ENCODE results near the gene TNNI2. TPM values are rescaled to one million over a fixed set of nuclear protein-coding genes. Genes with fewer than 3 reads are reported as not detected.
"Not testable (repeated sequence)": the region's sequence is repeated elsewhere in the genome, so short reads cannot be mapped to it uniquely, and the experiment has no call there.

Gene TNNI2
- total RNA-seq (4.5 TPM), polyA plus RNA-seq (13.4 TPM)
- long read RNA-seq, donor 1, result 0 reads
- long read RNA-seq, donor 2, result 0 reads
- long read RNA-seq, donor 3, partial matches to known transcripts, result 0 of 1 reads
- long read RNA-seq, donor 3, other reads (novel, unspliced or antisense), result 0 of 1 reads
- long read RNA-seq, donor 4, result 0 reads
- long read RNA-seq, donor 5, partial matches to known transcripts, result 0 of 1 reads
- long read RNA-seq, donor 5, other reads (novel, unspliced or antisense), result 0 of 1 reads
- long read RNA-seq, donor 6, result 0 reads
- long read RNA-seq, donor 7, result 0 reads
- long read RNA-seq, donor 8, result 0 reads
- long read RNA-seq, donor 9, result 0 reads
- long read RNA-seq, donor 10, result 0 reads

- Histone ChIP-seq H3K36me3 (ENCODE audit: control insufficient read depth in 2 of 2, insufficient read depth in 2 of 2, low read length in 1 of 2) (no peaks in the 10 kb centered on the region), H3K27me3 (ENCODE audit: control insufficient read depth in 2 of 2, insufficient read depth in 1 of 2, low read length in 1 of 2) (peaks cover 0 to 18% of the 10 kb centered on the region in 2 donors), H3K4me1 (ENCODE audit: control insufficient read depth in 2 of 2, insufficient read depth in 2 of 2, low read length in 2 of 2) (peaks cover 0 to 34% of the 10 kb centered on the region in 2 donors), H3K27ac (ENCODE audit: low read depth in 1 of 2, low read length in 1 of 2) (peak within 1 kb of the TSS in 1 of 2 donors; percentile 37), H3K9me3 (ENCODE audit: control insufficient read depth in 2 of 2, insufficient read depth in 1 of 2, low read length in 1 of 2) (peaks cover 0 to 1% of the 10 kb centered on the region in 2 donors), H3K4me3 (ENCODE audit: low read length in 2 of 2) (no peak within 1 kb of the TSS)
- 96% methylated on average over 32 of the region's 32 CpGs for WGBS
- DNase-seq (ENCODE audit: low read depth in 6 of 9, low spot score in 9 of 9), result no peak
Measured at GRCh38 chr11:1838426-1839144, at the start of gene TNNI2. TSS of gene TNNI2 (plus strand) at chr11:1838981. CDS start at chr11:1839697, 716 bp downstream.

- H3K36me3 ChIP-seq (ENCODE audit: control insufficient read depth in 2 of 2, insufficient read depth in 2 of 2, low read length in 1 of 2), result no peaks in the 10 kb centered on the region
- DNase-seq (ENCODE audit: low read depth in 6 of 9, low spot score in 9 of 9), result no peak
- no peak overlapping the region for H3K27ac ChIP-seq (ENCODE audit: low read depth in 1 of 2, low read length in 1 of 2)
- whole genome bisulfite sequencing, result 97% methylated on average over 6 of the region's 6 CpGs
- peaks cover 0 to 2% of the 10 kb centered on the region in 2 donors for H3K4me1 ChIP-seq (ENCODE audit: control insufficient read depth in 2 of 2, insufficient read depth in 2 of 2, low read length in 2 of 2)
- H3K4me3 ChIP-seq (ENCODE audit: low read length in 2 of 2), result no peak overlapping the region
- H3K9me3 ChIP-seq (ENCODE audit: control insufficient read depth in 2 of 2, insufficient read depth in 1 of 2, low read length in 1 of 2), result no peaks in the 10 kb centered on the region
- no peaks in the 10 kb centered on the region for H3K27me3 ChIP-seq (ENCODE audit: control insufficient read depth in 2 of 2, insufficient read depth in 1 of 2, low read length in 1 of 2)
Measured at GRCh38 chr11:1791912-1792311, 46.9 kb upstream of the TNNI2 start.

GRCh38 chr11:1792461-1792860 lies 46.3 kb upstream of the TNNI2 start:
- Histone ChIP-seq H3K27ac (ENCODE audit: low read depth in 1 of 2, low read length in 1 of 2) (no peak overlapping the region), H3K4me1 (ENCODE audit: control insufficient read depth in 2 of 2, insufficient read depth in 2 of 2, low read length in 2 of 2) (peaks cover 0 to 2% of the 10 kb centered on the region in 2 donors), H3K9me3 (ENCODE audit: control insufficient read depth in 2 of 2, insufficient read depth in 1 of 2, low read length in 1 of 2) (no peaks in the 10 kb centered on the region), H3K36me3 (ENCODE audit: control insufficient read depth in 2 of 2, insufficient read depth in 2 of 2, low read length in 1 of 2) (no peaks in the 10 kb centered on the region), H3K27me3 (ENCODE audit: control insufficient read depth in 2 of 2, insufficient read depth in 1 of 2, low read length in 1 of 2) (no peaks in the 10 kb centered on the region), H3K4me3 (ENCODE audit: low read length in 2 of 2) (no peak overlapping the region)
- 66% methylated on average over 12 of the region's 12 CpGs for WGBS
- peak in 1 of 9 donors; percentile 16 for DNase-seq (ENCODE audit: low read depth in 6 of 9, low spot score in 9 of 9)

- Histone ChIP-seq H3K36me3 (ENCODE audit: control insufficient read depth in 2 of 2, insufficient read depth in 2 of 2, low read length in 1 of 2) (no peaks in the 10 kb centered on the region), H3K4me3 (ENCODE audit: low read length in 2 of 2) (no peak overlapping the region), H3K4me1 (ENCODE audit: control insufficient read depth in 2 of 2, insufficient read depth in 2 of 2, low read length in 2 of 2) (peaks cover 0 to 2% of the 10 kb centered on the region in 2 donors), H3K27me3 (ENCODE audit: control insufficient read depth in 2 of 2, insufficient read depth in 1 of 2, low read length in 1 of 2) (no peaks in the 10 kb centered on the region), H3K9me3 (ENCODE audit: control insufficient read depth in 2 of 2, insufficient read depth in 1 of 2, low read length in 1 of 2) (no peaks in the 10 kb centered on the region), H3K27ac (ENCODE audit: low read depth in 1 of 2, low read length in 1 of 2) (no peak overlapping the region)
- WGBS, result 94% methylated on average over 3 of the region's 3 CpGs
- no peak for DNase-seq (ENCODE audit: low read depth in 6 of 9, low spot score in 9 of 9)
Measured at GRCh38 chr11:1793081-1793480, 45.7 kb upstream of the TNNI2 start.

GRCh38 chr11:1796413-1797011 lies 42.3 kb upstream of the TNNI2 start:
- no peaks in the 10 kb centered on the region for H3K36me3 ChIP-seq (ENCODE audit: control insufficient read depth in 2 of 2, insufficient read depth in 2 of 2, low read length in 1 of 2)
- H3K4me3 ChIP-seq (ENCODE audit: low read length in 2 of 2), result no peak overlapping the region
- WGBS, result 94% methylated on average over 12 of the region's 12 CpGs
- H3K27me3 ChIP-seq (ENCODE audit: control insufficient read depth in 2 of 2, insufficient read depth in 1 of 2, low read length in 1 of 2), result no peaks in the 10 kb centered on the region
- H3K4me1 ChIP-seq (ENCODE audit: control insufficient read depth in 2 of 2, insufficient read depth in 2 of 2, low read length in 2 of 2), result peaks cover 0 to 2% of the 10 kb centered on the region in 2 donors
- H3K9me3 ChIP-seq (ENCODE audit: control insufficient read depth in 2 of 2, insufficient read depth in 1 of 2, low read length in 1 of 2), result no peaks in the 10 kb centered on the region
- H3K27ac ChIP-seq (ENCODE audit: low read depth in 1 of 2, low read length in 1 of 2), result no peak overlapping the region
- no peak for DNase-seq (ENCODE audit: low read depth in 6 of 9, low spot score in 9 of 9)

- no peak for DNase-seq (ENCODE audit: low read depth in 6 of 9, low spot score in 9 of 9)
- Histone ChIP-seq H3K9me3 (ENCODE audit: control insufficient read depth in 2 of 2, insufficient read depth in 1 of 2, low read length in 1 of 2) (no peaks in the 10 kb centered on the region), H3K4me1 (ENCODE audit: control insufficient read depth in 2 of 2, insufficient read depth in 2 of 2, low read length in 2 of 2) (peaks cover 0 to under 1% of the 10 kb centered on the region in 2 donors), H3K27ac (ENCODE audit: low read depth in 1 of 2, low read length in 1 of 2) (no peak overlapping the region), H3K36me3 (ENCODE audit: control insufficient read depth in 2 of 2, insufficient read depth in 2 of 2, low read length in 1 of 2) (no peaks in the 10 kb centered on the region), H3K27me3 (ENCODE audit: control insufficient read depth in 2 of 2, insufficient read depth in 1 of 2, low read length in 1 of 2) (no peaks in the 10 kb centered on the region), H3K4me3 (ENCODE audit: low read length in 2 of 2) (no peak overlapping the region)
- WGBS, result 96% methylated on average over 14 of the region's 14 CpGs
Measured at GRCh38 chr11:1797391-1798125, 41.2 kb upstream of the TNNI2 start.

- peaks cover 0 to 2% of the 10 kb centered on the region in 2 donors for H3K27me3 ChIP-seq (ENCODE audit: control insufficient read depth in 2 of 2, insufficient read depth in 1 of 2, low read length in 1 of 2)
- 98% methylated on average over 20 of the region's 20 CpGs for WGBS
- DNase-seq (ENCODE audit: low read depth in 6 of 9, low spot score in 9 of 9), result no peak
- H3K4me1 ChIP-seq (ENCODE audit: control insufficient read depth in 2 of 2, insufficient read depth in 2 of 2, low read length in 2 of 2), result no peaks in the 10 kb centered on the region
- H3K9me3 ChIP-seq (ENCODE audit: control insufficient read depth in 2 of 2, insufficient read depth in 1 of 2, low read length in 1 of 2), result no peaks in the 10 kb centered on the region
- H3K36me3 ChIP-seq (ENCODE audit: control insufficient read depth in 2 of 2, insufficient read depth in 2 of 2, low read length in 1 of 2), result no peaks in the 10 kb centered on the region
- no peak overlapping the region for H3K27ac ChIP-seq (ENCODE audit: low read depth in 1 of 2, low read length in 1 of 2)
- H3K4me3 ChIP-seq (ENCODE audit: low read length in 2 of 2), result no peak overlapping the region
Measured at GRCh38 chr11:1803246-1803645, 35.5 kb upstream of the TNNI2 start.

- not testable (repeated sequence) for H3K4me1 ChIP-seq (ENCODE audit: control insufficient read depth in 2 of 2, insufficient read depth in 2 of 2, low read length in 2 of 2); DNase-seq (ENCODE audit: low read depth in 6 of 9, low spot score in 9 of 9); H3K27me3 ChIP-seq (ENCODE audit: control insufficient read depth in 2 of 2, insufficient read depth in 1 of 2, low read length in 1 of 2); H3K4me3 ChIP-seq (ENCODE audit: low read length in 2 of 2); H3K27ac ChIP-seq (ENCODE audit: low read depth in 1 of 2, low read length in 1 of 2); H3K9me3 ChIP-seq (ENCODE audit: control insufficient read depth in 2 of 2, insufficient read depth in 1 of 2, low read length in 1 of 2); H3K36me3 ChIP-seq (ENCODE audit: control insufficient read depth in 2 of 2, insufficient read depth in 2 of 2, low read length in 1 of 2)
- WGBS, result 98% methylated on average over 42 of the region's 42 CpGs
Measured at GRCh38 chr11:1803835-1804519, 34.8 kb upstream of the TNNI2 start.
